IMR-90 (cell line): ENCODE results near the gene PRR36.

ENCODE experiments used
- BHLHE40 ChIP-seq: fragments of 150-350 bp; IDR thresholded peaks from 2 replicates; pipeline ENCODE4 v1.6.1; 2016; ENCODE audit warnings: mild to moderate bottlenecking, low read depth, low read length
- CTCF ChIP-seq: conservative IDR thresholded peaks from 2 replicates; pipeline ENCODE4 v1.5.1; 2012; ENCODE audit warnings: mild to moderate bottlenecking, low read depth, low read length, improper control_type of control experiment
- NFE2L2 ChIP-seq: fragments of 150-350 bp; IDR thresholded peaks from 2 replicates; pipeline ENCODE4 v1.6.1; 2016; ENCODE audit warnings: low read depth, mild to moderate bottlenecking, low read length
- POLR2A ChIP-seq: IDR thresholded peaks from 2 replicates; pipeline ENCODE4 v1.6.1; 2012; ENCODE audit warnings: mild to moderate bottlenecking, low read depth, low read length
- RCOR1 ChIP-seq: IDR thresholded peaks from 2 replicates; pipeline ENCODE4 v1.6.1; 2012; ENCODE audit warnings: mild to moderate bottlenecking, low read length, improper control_type of control experiment; ENCODE audit not compliant: insufficient replicate concordance

- TF ChIP-seq RCOR1 (no peak), CTCF (no peak), NFE2L2 (no peak), BHLHE40 (no peak), POLR2A (no peak)
These were observed 32.2 kb downstream of the PRR36 start for GRCh38 chr19:7841751-7842660.
